ENCODE results near the gene EMILIN2. TPM values are rescaled to one million over a fixed set of nuclear protein-coding genes. Genes with fewer than 3 reads are reported as not detected.
A peak's percentile ranks its signal among the peaks of the same experiment; 100 is the strongest.

EMILIN2 gene
- total and polyA plus RNA-seq, 9 of the 15 experiments (the other 6 are each of a cell fraction or from before 2014, with no cell fraction given): 0.01 to 0.40 (median 0.19) TPM

- ATAC-seq: peak; percentile 22; the same call in 1 of the 3 replicates
- peaks cover 11 to 25% of the 10 kb centered on the region in 2 experiments for H3K27me3 ChIP-seq (ENCODE audit: control insufficient read depth in 2 of 2, insufficient read depth in 2 of 2, low read length in 2 of 2)
- no peaks in the 10 kb centered on the region for H3K79me2 ChIP-seq (ENCODE audit: control insufficient read depth, insufficient read depth, low read length)
- peaks cover 2% of the 10 kb centered on the region; the same call in 1 of the 2 replicates for H3K9me3 ChIP-seq (replicated peaks; ENCODE audit: control insufficient read depth, insufficient read depth, low read depth, low read length)
- no peak for TF ChIP-seq SNRNP70 (optimal IDR thresholded peaks at IDR 0.05; ENCODE audit: low read depth, low read length)
- no peak overlapping the region for H2AFZ ChIP-seq (ENCODE audit: low read depth, low read length)
- in situ Hi-C loops (cut with MboI): no loop called here
- intact Hi-C loops (cut with micrococcal nuclease): no loop called here
- no peak overlapping the region for H3K27ac ChIP-seq (ENCODE audit: extremely low read depth, low read depth, low read length)
- ChIA-PET POLR2A (no interaction called here), CTCF (ENCODE audit: low intra/inter-chr PET ratio) (no interaction called here)
- FAIRE-seq: no peak
- 42% methylated on average over 9 of the region's 9 CpGs for WGBS (ENCODE audit: insufficient coverage, low coverage, missing lambda C conversion rate)
- no peaks in the 10 kb centered on the region for H4K20me1 ChIP-seq (replicated peaks; ENCODE audit: control insufficient read depth, insufficient read depth, low read length)
- no peaks in the 10 kb centered on the region for H3K36me3 ChIP-seq (ENCODE audit: control insufficient read depth, insufficient read depth, low read length)
- DNase-seq (ENCODE audit: extremely low read depth in 1 of 4, low spot score in 3 of 4): no peak
- no peak overlapping the region for H3K4me2 ChIP-seq (ENCODE audit: insufficient read depth, low read length)
- no peak overlapping the region for H3K4me3 ChIP-seq
- peaks cover 0 to 8% of the 10 kb centered on the region in 2 experiments; a peak in 2 of 5 replicates for H3K4me1 ChIP-seq (replicated peaks in 1 of 2; ENCODE audit: control insufficient read depth in 2 of 2, insufficient read depth in 2 of 2, low read length in 2 of 2)
- H3K9ac ChIP-seq (ENCODE audit: insufficient read depth in 1 of 2, low read depth in 2 of 2, low read length in 2 of 2): no peak overlapping the region
- no TSS peak for BruUV-seq (replicated peaks)
- no peaks in the 10 kb centered on the region for H3K9me1 ChIP-seq (ENCODE audit: control insufficient read depth, insufficient read depth, low read length)
These were observed 35.0 kb downstream of the EMILIN2 start for GRCh38 chr18:2881840-2882195.

- Histone ChIP-seq H3K4me1 (replicated peaks in 1 of 2; ENCODE audit: control insufficient read depth in 2 of 2, insufficient read depth in 2 of 2, low read length in 2 of 2) (peaks cover 0 to 8% of the 10 kb centered on the region in 2 experiments; a peak in 2 of 5 replicates), H3K27ac (ENCODE audit: extremely low read depth, low read depth, low read length) (no peak overlapping the region), H3K27me3 (ENCODE audit: control insufficient read depth in 2 of 2, insufficient read depth in 2 of 2, low read length in 2 of 2) (peaks cover 11 to 25% of the 10 kb centered on the region in 2 experiments), H3K9me1 (ENCODE audit: control insufficient read depth, insufficient read depth, low read length) (no peaks in the 10 kb centered on the region), H3K4me3 (no peak overlapping the region), H3K9me3 (replicated peaks; ENCODE audit: control insufficient read depth, insufficient read depth, low read depth, low read length) (peaks cover 3% of the 10 kb centered on the region), H3K4me2 (ENCODE audit: insufficient read depth, low read length) (no peak overlapping the region), H3K9ac (ENCODE audit: insufficient read depth in 1 of 2, low read depth in 2 of 2, low read length in 2 of 2) (no peak overlapping the region), H4K20me1 (replicated peaks; ENCODE audit: control insufficient read depth, insufficient read depth, low read length) (no peaks in the 10 kb centered on the region), H2AFZ (ENCODE audit: low read depth, low read length) (no peak overlapping the region), H3K36me3 (ENCODE audit: control insufficient read depth, insufficient read depth, low read length) (no peaks in the 10 kb centered on the region), H3K79me2 (ENCODE audit: control insufficient read depth, insufficient read depth, low read length) (no peaks in the 10 kb centered on the region)
- no TSS peak for BruUV-seq (replicated peaks)
- in situ Hi-C loops (cut with MboI) (no loop called here), intact Hi-C loops (cut with micrococcal nuclease) (no loop called here)
- ChIA-PET CTCF (ENCODE audit: low intra/inter-chr PET ratio) (no interaction called here), POLR2A (no interaction called here)
- FAIRE-seq: no peak
- no peak for ATAC-seq
- WGBS (ENCODE audit: insufficient coverage, low coverage, missing lambda C conversion rate): 41% methylated on average over 4 of the region's 4 CpGs
- DNase-seq (ENCODE audit: extremely low read depth in 1 of 4, low spot score in 3 of 4): no peak
- no peak for TF ChIP-seq ZNF511 (CRISPR knock-in tag; IDR thresholded peaks at IDR 0.05)
- no peak for TF ChIP-seq AFF4 (CRISPR knock-in tag; IDR thresholded peaks at IDR 0.05)
- no peak for TF ChIP-seq DNMT1 (IDR thresholded peaks at IDR 0.05)
- no peak for TF ChIP-seq ZBTB33 (CRISPR knock-in tag; IDR thresholded peaks at IDR 0.05)
- TF ChIP-seq ZNF121 (CRISPR knock-in tag; conservative IDR thresholded peaks at IDR 0.05): peak; percentile 47; the same call in 1 of the 2 replicates
- no peak for TF ChIP-seq SMC3 (conservative IDR thresholded peaks at IDR 0.05; ENCODE audit: insufficient read depth, low read depth, low read length)
- TF ChIP-seq, protein P1, sequence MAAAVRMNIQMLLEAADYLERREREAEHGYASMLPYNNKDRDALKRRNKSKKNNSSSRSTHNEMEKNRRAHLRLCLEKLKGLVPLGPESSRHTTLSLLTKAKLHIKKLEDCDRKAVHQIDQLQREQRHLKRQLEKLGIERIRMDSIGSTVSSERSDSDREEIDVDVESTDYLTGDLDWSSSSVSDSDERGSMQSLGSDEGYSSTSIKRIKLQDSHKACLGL (CRISPR knock-in tag; IDR thresholded peaks at IDR 0.05; ENCODE audit: borderline replicate concordance, poor library complexity, severe bottlenecking): no peak
These were observed 35.4 kb downstream of the EMILIN2 start for GRCh38 chr18:2882201-2882600.
